ENCODE data around the gene CFAP299.

The CFAP299 gene

GRCh38 chr4:80931631-80932081 is 596.1 kb downstream of the CFAP299 start:
- no peak for DNase-seq (ENCODE audit: low read depth)

DNA sequence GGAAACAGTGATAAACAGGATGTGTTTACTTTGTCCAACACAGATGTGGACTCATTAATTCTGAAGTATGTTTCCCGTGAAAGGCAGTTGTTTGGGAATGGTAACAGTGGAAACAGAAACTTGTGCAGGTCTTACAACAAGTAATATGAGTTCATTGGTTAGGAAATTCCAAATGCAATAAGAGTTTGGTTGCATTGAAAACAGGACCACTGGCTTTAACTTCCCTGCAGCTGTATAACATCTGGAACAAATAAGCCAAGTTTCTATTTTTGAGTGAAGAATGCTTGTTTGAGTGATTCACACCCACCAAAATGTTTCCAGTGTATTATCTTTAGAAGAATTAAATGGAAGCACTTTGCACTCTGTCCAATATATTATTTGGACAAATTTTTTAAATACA is 612.6 kb downstream of the CFAP299 start:
- no peak for DNase-seq (ENCODE audit: low read depth)

GRCh38 chr4:80948995-80949394 is 613.5 kb downstream of the CFAP299 start:
- no peak for DNase-seq (ENCODE audit: low read depth)

DNA sequence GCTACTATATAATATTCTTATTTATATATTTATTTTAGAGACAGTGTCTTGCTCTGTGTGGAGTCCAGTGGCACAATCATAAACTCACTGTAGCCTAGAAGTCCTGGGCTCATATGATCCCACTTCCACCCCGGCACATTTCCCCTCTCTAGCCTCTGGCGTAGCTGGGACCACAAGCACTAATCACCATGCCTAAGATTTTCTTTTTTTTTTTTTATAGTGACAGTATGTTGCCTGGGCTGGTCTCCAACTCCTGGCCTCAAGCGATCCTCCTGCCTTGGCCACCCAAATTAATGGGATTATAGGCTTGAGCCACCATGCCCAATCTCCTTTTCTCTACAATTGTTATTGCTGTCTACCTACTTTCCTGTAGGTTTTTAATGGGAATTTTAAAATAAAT is 620.9 kb downstream of the CFAP299 start:
- DNase-seq (ENCODE audit: low read depth), result no peak

DNA sequence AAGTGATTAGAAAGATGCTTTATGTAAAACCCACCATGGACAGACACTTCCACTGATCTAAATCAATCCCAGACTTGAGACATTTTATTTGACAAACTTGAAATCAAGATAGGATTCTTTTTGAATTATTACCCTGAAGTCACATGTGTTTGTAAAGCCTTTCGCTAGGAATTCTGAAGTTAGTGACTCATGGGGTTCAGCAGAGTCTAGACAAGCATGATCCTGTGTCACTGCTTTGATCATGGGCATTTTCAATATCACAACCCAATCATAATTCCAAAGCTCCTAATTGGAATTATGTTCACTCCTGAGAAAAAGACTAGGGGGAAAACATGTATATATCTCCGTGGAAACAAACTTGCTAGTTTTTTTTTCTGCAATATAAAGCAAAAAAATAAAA is 627.5 kb downstream of the CFAP299 start:
- DNase-seq (ENCODE audit: low read depth), result peak; percentile 8

GRCh38 chr4:80967346-80967745 is 631.8 kb downstream of the CFAP299 start:
- DNase-seq (ENCODE audit: low read depth), result no peak

GRCh38 chr4:80980239-80980638 is 644.7 kb downstream of the CFAP299 start:
- DNase-seq (ENCODE audit: low read depth), result no peak

DNA sequence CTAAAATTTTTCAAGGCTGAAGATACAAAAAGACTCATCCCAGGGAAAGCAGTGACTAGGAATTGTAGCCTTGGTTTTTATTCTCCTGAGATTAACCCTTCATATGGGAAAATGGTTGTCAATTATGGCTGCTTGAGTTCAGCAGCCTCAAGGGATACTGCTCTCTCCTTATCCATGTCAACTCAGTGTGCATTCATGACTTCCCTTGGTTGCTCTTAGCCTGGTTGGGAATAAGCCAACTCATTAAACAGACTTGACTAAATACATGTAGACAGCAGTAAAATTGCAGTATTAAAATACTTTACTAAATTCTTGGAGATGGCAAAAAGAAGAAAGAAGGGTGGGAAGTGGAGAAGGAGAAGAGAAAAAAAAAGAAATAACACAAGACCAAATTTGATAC is 650.5 kb downstream of the CFAP299 start:
- DNase-seq (ENCODE audit: low read depth), result no peak

GRCh38 chr4:80989921-80990544 is 654.5 kb downstream of the CFAP299 start:
- DNase-seq (ENCODE audit: low read depth), result peak; percentile 45

- DNase-seq (ENCODE audit: low read depth), result no peak
Measured at GRCh38 chr4:80990851-80991250, 655.3 kb downstream of the CFAP299 start.

DNA sequence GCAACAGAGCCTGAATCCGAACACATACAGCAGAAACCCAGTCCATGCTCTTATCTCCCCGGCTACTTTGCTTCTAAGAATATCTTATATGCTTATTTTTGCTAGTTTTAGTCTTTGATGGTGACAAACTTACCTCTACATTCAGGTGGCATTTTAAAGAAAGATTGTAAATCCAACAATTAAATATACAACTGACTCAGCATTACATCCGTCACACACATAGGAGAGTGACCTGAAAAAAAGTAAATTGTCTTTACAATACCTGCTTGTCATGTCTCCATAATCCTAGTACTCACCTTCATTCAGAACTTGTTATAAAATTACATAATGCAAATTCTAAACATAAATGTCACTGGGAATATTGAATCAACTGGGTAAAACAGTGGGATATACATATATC is 664.4 kb downstream of the CFAP299 start:
- DNase-seq (ENCODE audit: low read depth), result no peak

GRCh38 chr4:81003597-81004111 is 668.1 kb downstream of the CFAP299 start:
- no peak for DNase-seq (ENCODE audit: low read depth)

- no peak for DNase-seq (ENCODE audit: low read depth)
Measured at GRCh38 chr4:81007417-81007816, 671.9 kb downstream of the CFAP299 start.
